ENCODE measurements around the gene UBTF.

DNA sequence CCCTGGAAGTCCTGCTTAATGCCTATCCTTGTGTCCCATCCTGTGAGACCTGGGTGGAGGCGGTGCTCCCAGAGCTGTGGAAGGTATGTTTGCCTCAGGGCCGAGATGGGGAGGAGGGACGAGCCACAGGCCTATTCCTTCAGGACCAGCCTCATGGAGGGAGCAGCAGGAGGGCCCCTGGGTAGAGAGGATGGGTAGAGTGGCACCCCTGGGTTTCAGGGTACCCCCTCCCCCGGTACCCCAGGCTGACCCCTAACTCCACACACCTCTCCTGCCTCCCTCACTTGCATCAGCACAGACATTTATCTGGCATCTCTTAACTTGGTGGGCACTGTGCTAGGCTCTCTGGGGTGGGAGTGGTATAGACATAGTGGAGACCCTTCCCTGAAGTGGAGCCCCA, 41.8 kb downstream of the UBTF start:
- TF ChIP-seq, protein P1, sequence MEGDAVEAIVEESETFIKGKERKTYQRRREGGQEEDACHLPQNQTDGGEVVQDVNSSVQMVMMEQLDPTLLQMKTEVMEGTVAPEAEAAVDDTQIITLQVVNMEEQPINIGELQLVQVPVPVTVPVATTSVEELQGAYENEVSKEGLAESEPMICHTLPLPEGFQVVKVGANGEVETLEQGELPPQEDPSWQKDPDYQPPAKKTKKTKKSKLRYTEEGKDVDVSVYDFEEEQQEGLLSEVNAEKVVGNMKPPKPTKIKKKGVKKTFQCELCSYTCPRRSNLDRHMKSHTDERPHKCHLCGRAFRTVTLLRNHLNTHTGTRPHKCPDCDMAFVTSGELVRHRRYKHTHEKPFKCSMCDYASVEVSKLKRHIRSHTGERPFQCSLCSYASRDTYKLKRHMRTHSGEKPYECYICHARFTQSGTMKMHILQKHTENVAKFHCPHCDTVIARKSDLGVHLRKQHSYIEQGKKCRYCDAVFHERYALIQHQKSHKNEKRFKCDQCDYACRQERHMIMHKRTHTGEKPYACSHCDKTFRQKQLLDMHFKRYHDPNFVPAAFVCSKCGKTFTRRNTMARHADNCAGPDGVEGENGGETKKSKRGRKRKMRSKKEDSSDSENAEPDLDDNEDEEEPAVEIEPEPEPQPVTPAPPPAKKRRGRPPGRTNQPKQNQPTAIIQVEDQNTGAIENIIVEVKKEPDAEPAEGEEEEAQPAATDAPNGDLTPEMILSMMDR (IDR thresholded peaks at IDR 0.05; ENCODE audit: borderline replicate concordance, extremely low read depth, low read length, poor library complexity, severe bottlenecking): no peak
- no peak for TF ChIP-seq EZH2 (IDR thresholded peaks at IDR 0.05; ENCODE audit: borderline replicate concordance, low read depth, low read length, severe bottlenecking)

All from DND-41 (cell line).